PC-9 (cell line): ENCODE results near the gene BET1L. TPM values are rescaled to one million over a fixed set of nuclear protein-coding genes. Genes with fewer than 3 reads are reported as not detected.

Source experiments
- BruUV-seq: library from RNA; stranded (reverse); fragments of 400-500 nt; replicated peaks from 2 replicates; lab custom pipeline; 2021; lab: Mats Ljungman, UMichigan
- CTCF ChIA-PET: fragments of 300-600 bp; sonication (Branson Sonifier 250); formaldehyde crosslinking; loops from one replicate; lab custom pipeline; 2022; ENCODE audit warnings: antibody characterized with exemption; lab: Charles Lee
- POLR2A ChIA-PET: fragments of 300-600 bp; sonication (Branson Sonifier 250); formaldehyde crosslinking; loops from one replicate; lab custom pipeline; 2022; ENCODE audit warnings: antibody characterized with exemption; ENCODE audit not compliant: unreplicated experiment; lab: Charles Lee
- DNase-seq, 2 experiments: peaks; one replicate each; pipeline versions ENCODE4 v3.0.0 to v3.0.0-alpha.2; 2015 to 2022; ENCODE audit warnings: mixed read lengths in 1 of 2
- H2AFZ ChIP-seq: fragments of 200-600 bp; sonication (generic); 2 replicates; pipeline ENCODE4 v1.8.1; 2017; ENCODE audit warnings: antibody characterized with exemption
- H3F3A ChIP-seq: fragments of 200-600 bp; sonication (generic); 2 replicates; pipeline ENCODE4 v1.8.1; 2017; ENCODE audit warnings: antibody characterized with exemption, mild to moderate bottlenecking, low read depth; ENCODE audit not compliant: insufficient read depth
- H3K27ac ChIP-seq: fragments of 200-600 bp; sonication (generic); 2 replicates; pipeline ENCODE4 v1.6.1; 2016; ENCODE audit warnings: mixed run types
- H3K27me3 ChIP-seq: fragments of 200-600 bp; sonication (generic); 2 replicates; pipeline ENCODE4 v1.6.1; 2016; ENCODE audit warnings: low read depth, mixed run types; ENCODE audit not compliant: insufficient read depth
- H3K36me3 ChIP-seq: fragments of 200-600 bp; sonication (generic); 2 replicates; pipeline ENCODE4 v1.6.1; 2016; ENCODE audit warnings: low read depth, mixed run types
- H3K4me1 ChIP-seq: fragments of 200-600 bp; sonication (generic); replicated peaks from 2 replicates; pipeline ENCODE4 v1.6.1; 2016; ENCODE audit warnings: mixed run types; ENCODE audit not compliant: insufficient read depth
- H3K4me2 ChIP-seq: fragments of 200-600 bp; sonication (generic); 2 replicates; pipeline ENCODE4 v1.6.1; 2017; ENCODE audit warnings: mixed run types
- H3K4me3 ChIP-seq: fragments of 200-600 bp; sonication (generic); 2 replicates; pipeline ENCODE4 v1.6.1; 2016; ENCODE audit warnings: mixed run types
- H3K79me2 ChIP-seq: fragments of 200-600 bp; sonication (generic); 2 replicates; pipeline ENCODE4 v1.6.1; 2017; ENCODE audit warnings: low read depth, mixed run types
- H3K9me2 ChIP-seq: fragments of 200-600 bp; sonication (generic); 2 replicates; pipeline ENCODE4 v1.8.1; 2017; ENCODE audit warnings: mild to moderate bottlenecking; ENCODE audit not compliant: insufficient read depth
- H3K9me3 ChIP-seq: fragments of 200-600 bp; sonication (generic); 2 replicates; pipeline ENCODE4 v1.8.1; 2016; ENCODE audit warnings: low read depth; ENCODE audit not compliant: insufficient read depth
- H4K20me1 ChIP-seq: fragments of 200-600 bp; sonication (generic); 2 replicates; pipeline ENCODE4 v1.8.1; 2017; ENCODE audit not compliant: insufficient read depth
- CTCF ChIP-seq: fragments of 200-600 bp; sonication (generic); conservative IDR thresholded peaks from 2 replicates; pipeline ENCODE4 v1.6.1; 2017; ENCODE audit warnings: mixed run types, antibody characterized with exemption, mild to moderate bottlenecking, moderate library complexity
- EZH2 ChIP-seq: fragments of 200-600 bp; sonication (generic); IDR thresholded peaks from 2 replicates; pipeline ENCODE4 v1.8.0; 2017; ENCODE audit warnings: antibody characterized with exemption, low read depth
- intact Hi-C: fragments of 100-400 bp; cut with micrococcal nuclease; formaldehyde crosslinking; loops from one replicate; pipeline ENCODE4 v1.10.0; 2022; ENCODE audit not compliant: unreplicated experiment
- total RNA-seq: library from RNA; stranded (reverse); gene quantifications from 2 replicates; pipeline ENCODE4 v1.2.3, GENCODE V29; 2021

Gene BET1L
- total RNA-seq, 1 experiment from 2014 or later, result 45.7 TPM

- H3F3A ChIP-seq, result 0 out of 2 replicates have a peak, but pooled peaks cover 5% of the 10 kb centered on the region
- no peak overlapping the region for H3K27ac ChIP-seq
- H3K9me2 ChIP-seq, result no peaks in the 10 kb centered on the region
- DNase-seq, result no peak
- intact Hi-C loops, result no loop called here
- ChIA-PET POLR2A (interaction anchor here (0.5 kb wide), 1 partner anchor 50 kb away, joined by 3 read pairs; no protein-coding TSS in a partner anchor), CTCF (interaction anchor here (0.5 kb wide), 1 partner anchor 86 kb away, joined by 10 read pairs; no protein-coding TSS in a partner anchor)
- no peaks in the 10 kb centered on the region for H3K4me1 ChIP-seq
- H3K36me3 ChIP-seq, result no peaks in the 10 kb centered on the region
- TSS peak; percentile 28 for BruUV-seq
- H3K4me2 ChIP-seq, result no peak overlapping the region
- no peaks in the 10 kb centered on the region for H3K27me3 ChIP-seq
- no peaks in the 10 kb centered on the region for H3K9me3 ChIP-seq
- TF ChIP-seq CTCF (no peak), EZH2 (no peak)
- no peaks in the 10 kb centered on the region for H3K79me2 ChIP-seq
- H3K4me3 ChIP-seq, result no peak overlapping the region
- H2AFZ ChIP-seq, result no peak overlapping the region
- H4K20me1 ChIP-seq, result no peaks in the 10 kb centered on the region
These were observed 45.5 kb upstream of the BET1L start for GRCh38 chr11:252666-253065.

GRCh38 chr11:251550-251949, 44.4 kb upstream of the BET1L start:
- H3K9me2 ChIP-seq, result no peaks in the 10 kb centered on the region
- no peaks in the 10 kb centered on the region for H3K4me1 ChIP-seq
- H3K79me2 ChIP-seq, result no peaks in the 10 kb centered on the region
- no peaks in the 10 kb centered on the region for H3K27me3 ChIP-seq
- H2AFZ ChIP-seq, result no peak overlapping the region
- BruUV-seq, result no TSS peak
- 0 out of 2 replicates have a peak, but pooled peaks cover 10% of the 10 kb centered on the region for H3F3A ChIP-seq
- no peak overlapping the region for H3K4me3 ChIP-seq
- H3K36me3 ChIP-seq, result no peaks in the 10 kb centered on the region
- H3K27ac ChIP-seq, result no peak overlapping the region
- H3K9me3 ChIP-seq, result no peaks in the 10 kb centered on the region
- intact Hi-C loops, result no loop called here
- no peak for DNase-seq
- no peak overlapping the region for H3K4me2 ChIP-seq
- ChIA-PET CTCF (no interaction called here), POLR2A (interaction anchor here (0.7 kb wide), 1 partner anchor 45 kb away, joined by 4 read pairs; the partner anchor contains the start of gene BET1L)
- no peak for TF ChIP-seq CTCF
- TF ChIP-seq EZH2, result no peak
- H4K20me1 ChIP-seq, result no peaks in the 10 kb centered on the region

- peak; percentile 67 for TF ChIP-seq CTCF
- TF ChIP-seq EZH2, result no peak
- intact Hi-C loops, result no loop called here
- Histone ChIP-seq H3K36me3 (no peaks in the 10 kb centered on the region), H3K4me1 (no peaks in the 10 kb centered on the region), H3K4me2 (no peak overlapping the region), H3K9me3 (no peaks in the 10 kb centered on the region), H3F3A (0 out of 2 replicates have a peak, but pooled peaks cover 11% of the 10 kb centered on the region), H3K27ac (no peak overlapping the region), H4K20me1 (no peaks in the 10 kb centered on the region), H3K79me2 (no peaks in the 10 kb centered on the region), H3K4me3 (no peak overlapping the region), H3K27me3 (no peaks in the 10 kb centered on the region), H3K9me2 (no peaks in the 10 kb centered on the region), H2AFZ (no peak overlapping the region)
- ChIA-PET CTCF (interaction anchor here (1.0 kb wide), 1 partner anchor 113 kb away, joined by 4 read pairs; no protein-coding TSS in a partner anchor), POLR2A (interaction anchor here (0.5 to 0.6 kb wide), 3 partner anchors 13 to 110 kb away, joined by 10 to 15 read pairs (median 11); no protein-coding TSS in a partner anchor)
- BruUV-seq, result no TSS peak
- peak in 1 of 2 experiments; percentile 51 for DNase-seq
These were observed 43.6 kb upstream of the BET1L start for GRCh38 chr11:250740-251299.
